Measurements from ENCODE around the gene MTA3.

DNA sequence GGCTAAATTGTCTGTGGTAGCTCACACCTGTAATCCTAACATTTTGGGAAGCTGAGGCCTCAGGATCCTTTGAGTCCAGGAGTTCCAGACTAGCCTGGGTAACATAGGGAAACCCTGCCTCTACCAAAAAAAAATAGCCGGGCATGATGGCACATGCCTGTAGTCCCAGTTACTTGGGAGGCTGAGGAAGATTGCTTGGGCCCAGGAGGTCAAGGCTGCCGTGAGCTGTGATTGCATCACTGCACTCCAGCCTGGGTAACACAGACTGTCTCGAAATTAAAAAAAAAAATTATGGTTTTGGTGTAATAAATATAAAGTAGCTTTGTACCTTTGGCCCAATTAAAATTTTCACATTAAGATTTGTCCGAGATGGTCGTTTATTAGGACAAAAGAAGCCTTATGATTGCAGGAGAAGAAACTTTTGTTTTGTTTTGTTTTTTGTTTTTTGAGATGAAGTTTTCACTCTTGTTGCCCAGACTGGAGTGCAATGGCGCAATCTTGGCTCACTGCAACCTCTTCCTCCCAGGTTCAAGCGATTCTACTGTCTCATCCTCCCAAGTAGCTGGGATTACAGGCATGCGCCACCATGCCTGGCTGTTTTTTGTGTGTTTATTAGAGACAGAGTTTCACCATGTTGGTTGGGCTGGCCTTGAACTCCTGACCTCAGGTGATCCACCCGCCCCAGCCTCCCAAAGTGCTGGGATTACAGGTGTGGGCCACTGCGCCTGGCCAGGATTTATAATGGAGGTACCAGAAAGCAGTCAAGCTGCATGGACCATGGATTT lies 4.1 kb downstream of the MTA3 start:
- TF ChIP-seq POLR2A (IDR thresholded peaks at IDR 0.05): no peak
- TF ChIP-seq, protein P1, sequence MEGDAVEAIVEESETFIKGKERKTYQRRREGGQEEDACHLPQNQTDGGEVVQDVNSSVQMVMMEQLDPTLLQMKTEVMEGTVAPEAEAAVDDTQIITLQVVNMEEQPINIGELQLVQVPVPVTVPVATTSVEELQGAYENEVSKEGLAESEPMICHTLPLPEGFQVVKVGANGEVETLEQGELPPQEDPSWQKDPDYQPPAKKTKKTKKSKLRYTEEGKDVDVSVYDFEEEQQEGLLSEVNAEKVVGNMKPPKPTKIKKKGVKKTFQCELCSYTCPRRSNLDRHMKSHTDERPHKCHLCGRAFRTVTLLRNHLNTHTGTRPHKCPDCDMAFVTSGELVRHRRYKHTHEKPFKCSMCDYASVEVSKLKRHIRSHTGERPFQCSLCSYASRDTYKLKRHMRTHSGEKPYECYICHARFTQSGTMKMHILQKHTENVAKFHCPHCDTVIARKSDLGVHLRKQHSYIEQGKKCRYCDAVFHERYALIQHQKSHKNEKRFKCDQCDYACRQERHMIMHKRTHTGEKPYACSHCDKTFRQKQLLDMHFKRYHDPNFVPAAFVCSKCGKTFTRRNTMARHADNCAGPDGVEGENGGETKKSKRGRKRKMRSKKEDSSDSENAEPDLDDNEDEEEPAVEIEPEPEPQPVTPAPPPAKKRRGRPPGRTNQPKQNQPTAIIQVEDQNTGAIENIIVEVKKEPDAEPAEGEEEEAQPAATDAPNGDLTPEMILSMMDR (IDR thresholded peaks at IDR 0.05 in 8 of 11, conservative IDR thresholded peaks at IDR 0.05 in 3 of 11): no peak
